Coronary artery (tissue), 2 donors: ENCODE measurements around the gene RTN4IP1.

Experiments used
- DNase-seq: peaks from one replicate; pipeline ENCODE4 v3.0.0-alpha.2; 2017; ENCODE audit warnings: low spot score
- H3K27ac ChIP-seq, 2 donors: fragments of 200-600 bp; sonication (generic); one replicate each; pipeline ENCODE4 v1.5.1; 2016 to 2019
- H3K4me3 ChIP-seq: fragments of 200-600 bp; sonication (generic); 2 replicates; pipeline ENCODE4 v1.5.1; 2016; ENCODE audit warnings: mild to moderate bottlenecking, moderate library complexity
- TF ChIP-seq, protein P1 (sequence below): fragments of 200-600 bp; sonication (generic); IDR thresholded peaks from one replicate; pipeline ENCODE4 v1.5.1; 2019; ENCODE audit warnings: antibody characterized with exemption

Gene RTN4IP1

DNA sequence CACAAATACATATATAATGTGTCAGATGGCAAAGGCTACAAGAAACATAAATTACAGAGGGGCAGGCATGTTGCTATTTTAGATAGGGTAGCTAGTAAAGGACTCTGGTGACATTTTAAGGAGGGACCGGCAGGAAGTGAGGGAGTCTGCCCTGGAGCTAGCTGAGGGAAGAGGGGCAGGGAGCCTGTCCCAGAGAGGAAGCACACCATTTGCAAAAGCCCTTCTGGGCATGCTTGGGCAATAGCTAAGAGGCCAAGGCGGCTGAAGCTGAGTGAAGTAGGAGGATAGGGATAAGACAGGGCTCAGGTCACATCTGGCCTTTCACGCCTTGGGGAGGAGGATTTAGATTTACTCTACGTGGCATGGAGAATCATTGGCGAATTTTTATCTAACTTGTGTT, 96.2 kb downstream of the RTN4IP1 start:
- Histone ChIP-seq H3K27ac (no peak overlapping the region), H3K4me3 (no peak overlapping the region)
- TF ChIP-seq, protein P1, sequence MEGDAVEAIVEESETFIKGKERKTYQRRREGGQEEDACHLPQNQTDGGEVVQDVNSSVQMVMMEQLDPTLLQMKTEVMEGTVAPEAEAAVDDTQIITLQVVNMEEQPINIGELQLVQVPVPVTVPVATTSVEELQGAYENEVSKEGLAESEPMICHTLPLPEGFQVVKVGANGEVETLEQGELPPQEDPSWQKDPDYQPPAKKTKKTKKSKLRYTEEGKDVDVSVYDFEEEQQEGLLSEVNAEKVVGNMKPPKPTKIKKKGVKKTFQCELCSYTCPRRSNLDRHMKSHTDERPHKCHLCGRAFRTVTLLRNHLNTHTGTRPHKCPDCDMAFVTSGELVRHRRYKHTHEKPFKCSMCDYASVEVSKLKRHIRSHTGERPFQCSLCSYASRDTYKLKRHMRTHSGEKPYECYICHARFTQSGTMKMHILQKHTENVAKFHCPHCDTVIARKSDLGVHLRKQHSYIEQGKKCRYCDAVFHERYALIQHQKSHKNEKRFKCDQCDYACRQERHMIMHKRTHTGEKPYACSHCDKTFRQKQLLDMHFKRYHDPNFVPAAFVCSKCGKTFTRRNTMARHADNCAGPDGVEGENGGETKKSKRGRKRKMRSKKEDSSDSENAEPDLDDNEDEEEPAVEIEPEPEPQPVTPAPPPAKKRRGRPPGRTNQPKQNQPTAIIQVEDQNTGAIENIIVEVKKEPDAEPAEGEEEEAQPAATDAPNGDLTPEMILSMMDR = no peak
- no peak for DNase-seq

DNA sequence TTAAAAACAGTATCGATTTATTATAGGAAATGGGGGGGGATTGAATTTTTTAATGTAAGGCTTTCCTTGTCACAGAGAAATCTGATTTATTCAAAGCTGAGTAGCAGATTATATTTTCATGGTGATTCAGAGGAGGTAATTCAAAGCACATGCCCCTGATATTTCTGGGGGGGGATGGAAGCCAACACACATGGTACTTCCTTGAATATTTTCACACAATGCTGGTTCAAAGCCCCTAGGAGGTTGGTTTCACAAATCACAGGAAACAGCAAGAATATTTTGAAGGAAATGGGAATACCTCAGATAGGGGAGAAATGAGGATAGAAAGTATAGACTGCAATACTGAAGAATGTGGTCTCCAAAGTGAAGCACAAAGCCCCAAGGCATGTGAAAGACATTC, 98.8 kb downstream of the RTN4IP1 start:
- no peak overlapping the region for H3K4me3 ChIP-seq
- TF ChIP-seq, protein P1 = no peak
- H3K27ac ChIP-seq = no peak overlapping the region
- no peak for DNase-seq

DNA sequence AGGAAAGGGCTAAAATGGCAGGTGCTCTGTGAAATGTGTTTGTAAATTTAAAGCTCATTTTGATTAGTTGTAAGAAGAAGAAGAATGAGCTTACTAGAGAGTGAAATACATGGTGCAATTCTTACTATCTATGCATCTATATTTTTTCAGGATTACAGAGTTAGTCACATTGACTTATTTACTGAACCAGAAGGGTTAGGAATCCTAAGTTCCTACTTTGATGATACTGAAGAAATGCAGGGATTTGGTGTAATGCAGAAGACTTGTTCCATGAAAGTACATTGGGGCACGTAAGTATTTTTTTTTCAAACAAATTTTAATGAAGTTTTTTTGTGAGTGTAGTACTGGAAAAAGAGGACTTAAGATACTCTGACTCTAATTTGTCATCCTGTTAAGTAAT, 99.3 kb downstream of the RTN4IP1 start:
- Histone ChIP-seq H3K4me3 (no peak overlapping the region), H3K27ac (no peak overlapping the region)
- TF ChIP-seq, protein P1 = no peak
- DNase-seq = no peak

DNA sequence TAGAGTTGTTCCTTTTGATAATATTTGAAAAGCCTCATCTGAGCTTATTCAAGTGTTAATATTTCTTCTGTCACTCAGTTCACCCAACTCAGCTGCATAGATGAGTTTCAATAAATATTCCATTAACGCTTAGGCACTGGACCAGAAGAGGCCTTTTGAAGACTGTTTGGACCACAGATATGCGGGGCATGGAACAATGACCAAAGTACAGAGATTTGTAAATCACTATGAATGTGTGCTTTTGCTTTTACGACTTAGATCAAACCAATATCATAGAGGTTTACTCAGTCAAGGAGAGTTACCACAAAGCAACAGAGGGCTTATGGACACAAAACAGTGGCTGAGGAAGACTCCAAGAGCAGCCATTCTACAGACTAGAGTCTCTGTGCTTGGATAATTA, 99.9 kb downstream of the RTN4IP1 start:
- no peak for DNase-seq
- Histone ChIP-seq H3K27ac (no peak overlapping the region), H3K4me3 (no peak overlapping the region)
- TF ChIP-seq, protein P1 = no peak

- TF ChIP-seq, protein P1 = no peak
- DNase-seq = no peak
- no peak overlapping the region for H3K27ac ChIP-seq
- H3K4me3 ChIP-seq = no peak overlapping the region
Measured at GRCh38 chr6:106528521-106528920, 100.8 kb downstream of the RTN4IP1 start.

DNA sequence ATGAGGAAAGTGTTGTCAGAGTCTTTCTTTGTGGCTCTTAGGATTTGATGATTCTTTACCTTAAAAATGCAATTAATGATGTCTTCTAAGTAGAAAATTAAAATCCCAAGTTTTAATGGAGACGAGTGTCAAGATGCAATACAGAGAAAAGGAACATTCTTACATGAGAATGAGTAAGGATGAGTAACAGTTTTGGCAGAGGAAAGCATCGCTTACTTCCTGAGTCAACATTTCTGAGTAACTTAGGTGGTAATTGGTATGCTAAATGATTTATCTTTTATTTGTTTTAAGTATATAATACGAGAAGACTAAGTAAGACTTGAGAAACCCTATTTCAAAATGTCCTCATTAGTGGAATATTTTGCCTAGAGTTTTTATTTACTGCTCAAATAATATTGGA, 101.3 kb downstream of the RTN4IP1 start:
- DNase-seq = no peak
- H3K4me3 ChIP-seq = no peak overlapping the region
- no peak overlapping the region for H3K27ac ChIP-seq
- TF ChIP-seq, protein P1 = no peak

DNA sequence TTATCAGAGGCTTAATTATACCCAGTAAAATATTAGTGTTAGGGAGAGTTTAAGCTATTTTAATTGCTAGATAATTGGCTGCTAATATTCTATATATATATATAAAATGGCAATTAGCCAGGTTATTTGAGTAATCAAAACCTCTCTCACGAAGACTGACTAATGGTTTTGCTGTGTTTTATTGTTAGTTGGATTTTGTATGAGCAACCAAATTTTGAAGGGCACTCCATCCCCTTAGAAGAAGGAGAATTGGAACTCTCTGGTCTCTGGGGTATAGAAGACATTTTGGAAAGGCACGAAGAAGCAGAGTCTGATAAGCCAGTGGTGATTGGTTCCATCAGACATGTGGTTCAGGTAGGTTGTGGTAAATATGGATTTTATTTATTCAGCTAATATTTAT, 102.2 kb downstream of the RTN4IP1 start:
- DNase-seq = no peak
- TF ChIP-seq, protein P1 = no peak
- H3K4me3 ChIP-seq = no peak overlapping the region
- no peak overlapping the region for H3K27ac ChIP-seq
